SH-SY5Y (cell line): ENCODE data around the gene TCP11.

ENCODE experiments used
- GATA2 ChIP-seq: IDR thresholded peaks from 2 replicates; pipeline ENCODE4 v1.6.1; 2011; ENCODE audit warnings: mild to moderate bottlenecking, low read depth, low read length
- GATA3 ChIP-seq: IDR thresholded peaks from 2 replicates; pipeline ENCODE4 v1.6.1; 2011; ENCODE audit warnings: low read depth, mild to moderate bottlenecking, low read length, moderate library complexity

TCP11 gene

GRCh38 chr6:35178012-35178411 is 36.9 kb upstream of the TCP11 start:
- TF ChIP-seq GATA3 (no peak), GATA2 (no peak)

GRCh38 chr6:35177596-35177995 is 36.5 kb upstream of the TCP11 start:
- TF ChIP-seq GATA2 (no peak), GATA3 (no peak)

- no peak for TF ChIP-seq GATA2
- TF ChIP-seq GATA3 = no peak
Measured at GRCh38 chr6:35177157-35177556, 36.0 kb upstream of the TCP11 start.

DNA sequence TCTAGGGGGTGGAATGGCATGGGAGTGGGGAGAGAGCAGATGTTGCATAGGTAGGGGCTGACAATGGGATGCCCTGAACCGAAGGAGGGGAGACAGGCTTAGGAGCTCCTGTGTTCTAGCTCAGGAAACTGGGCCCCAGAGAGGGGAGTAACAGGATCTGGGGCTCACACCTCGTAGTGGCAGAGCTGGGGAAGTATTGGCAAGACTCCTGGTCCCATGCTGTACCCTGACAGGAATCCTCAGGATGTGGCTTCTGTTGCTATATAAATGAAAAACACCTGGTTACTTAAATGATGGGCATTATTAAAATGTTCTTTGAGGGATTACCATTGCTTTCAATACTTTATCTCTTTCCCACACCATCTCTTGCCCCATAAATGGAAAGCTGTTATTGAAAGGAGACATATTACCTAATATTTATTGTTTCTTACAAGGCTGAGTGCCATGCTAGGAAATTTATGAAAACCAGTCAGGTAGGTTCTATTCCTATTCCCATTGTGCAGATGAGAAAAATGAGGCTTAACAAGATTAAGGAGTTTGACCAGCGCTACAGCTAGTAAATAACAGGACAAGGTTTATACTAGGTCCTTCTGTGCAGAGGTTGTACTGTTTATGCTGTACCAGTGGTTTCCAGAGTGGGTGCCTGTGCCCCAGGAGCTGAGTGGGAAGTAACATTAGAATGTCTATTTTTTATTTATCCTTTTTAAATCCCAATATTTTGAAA is 35.3 kb upstream of the TCP11 start:
- no peak for TF ChIP-seq GATA3
- no peak for TF ChIP-seq GATA2

GRCh38 chr6:35174501-35174900 is 33.4 kb upstream of the TCP11 start:
- TF ChIP-seq GATA2 = no peak
- no peak for TF ChIP-seq GATA3

DNA sequence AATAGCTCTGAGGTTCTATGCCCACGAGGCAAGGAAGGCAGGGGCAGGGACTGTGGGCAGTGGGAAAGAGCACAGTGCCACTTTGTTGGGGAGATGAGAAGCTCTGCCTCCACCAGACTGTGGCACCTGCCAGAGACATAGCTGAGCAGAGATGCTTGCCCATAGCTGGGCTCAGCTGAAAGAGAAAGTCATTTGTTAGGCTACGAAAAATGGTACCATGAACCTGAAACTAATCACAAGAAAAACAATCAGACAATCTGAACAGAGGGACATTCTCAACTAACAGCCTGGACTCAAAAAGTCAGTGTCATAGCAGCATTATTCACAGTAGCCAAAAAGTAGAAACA is 32.9 kb upstream of the TCP11 start:
- TF ChIP-seq GATA3 = no peak
- TF ChIP-seq GATA2 = no peak

GRCh38 chr6:35173427-35174087 is 32.4 kb upstream of the TCP11 start:
- TF ChIP-seq GATA3 (no peak), GATA2 (no peak)

DNA sequence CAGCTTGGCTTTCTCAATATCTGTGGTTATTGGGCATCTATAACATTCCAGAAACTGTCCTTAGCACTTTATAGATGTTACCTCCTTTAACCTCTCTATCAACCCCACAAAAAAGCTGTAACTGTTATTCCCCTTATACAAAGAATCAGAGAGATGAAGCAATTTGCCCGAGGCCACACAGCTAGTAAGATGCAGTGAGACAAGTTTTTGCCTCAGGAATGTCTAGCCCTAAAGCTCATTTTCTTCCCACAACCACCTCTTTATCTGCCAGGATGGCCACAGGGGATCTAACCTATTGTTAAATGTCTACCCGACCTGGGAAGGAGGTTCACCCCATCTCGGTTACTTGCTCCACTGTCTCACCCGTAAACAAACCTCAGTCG is 31.9 kb upstream of the TCP11 start:
- TF ChIP-seq GATA2 (no peak), GATA3 (no peak)

- TF ChIP-seq GATA3 (no peak), GATA2 (no peak)
Measured at GRCh38 chr6:35170891-35171290, 29.8 kb upstream of the TCP11 start.

GRCh38 chr6:35170166-35170565 is 29.0 kb upstream of the TCP11 start:
- TF ChIP-seq GATA3 (no peak), GATA2 (no peak)

GRCh38 chr6:35168461-35168861 is 27.3 kb upstream of the TCP11 start:
- no peak for TF ChIP-seq GATA3
- no peak for TF ChIP-seq GATA2

- TF ChIP-seq GATA3 = no peak
- no peak for TF ChIP-seq GATA2
Measured at GRCh38 chr6:35167505-35167904, 26.4 kb upstream of the TCP11 start.

DNA sequence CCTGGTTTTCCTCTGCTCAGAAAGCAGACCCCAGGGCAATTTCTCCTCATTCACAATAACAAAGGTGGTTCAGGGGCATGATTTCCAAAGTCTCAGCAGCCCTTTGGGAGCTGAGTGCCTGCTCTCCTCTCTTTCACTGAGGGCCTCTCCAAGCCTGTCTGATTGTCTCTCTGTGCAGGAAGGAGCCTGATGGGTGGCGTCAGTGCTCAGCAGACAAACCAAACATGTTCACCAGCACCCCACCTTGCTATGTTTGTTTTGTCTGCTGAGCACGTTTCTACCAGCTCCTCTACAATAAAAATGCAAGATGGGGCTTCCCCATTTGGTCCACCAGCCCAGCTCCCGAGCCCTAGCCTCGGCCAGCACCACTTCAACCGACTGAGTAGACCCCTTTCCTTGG is 25.4 kb upstream of the TCP11 start:
- TF ChIP-seq GATA3 (no peak), GATA2 (no peak)

GRCh38 chr6:35166116-35166515 is 25.0 kb upstream of the TCP11 start:
- TF ChIP-seq GATA3 (no peak), GATA2 (no peak)

DNA sequence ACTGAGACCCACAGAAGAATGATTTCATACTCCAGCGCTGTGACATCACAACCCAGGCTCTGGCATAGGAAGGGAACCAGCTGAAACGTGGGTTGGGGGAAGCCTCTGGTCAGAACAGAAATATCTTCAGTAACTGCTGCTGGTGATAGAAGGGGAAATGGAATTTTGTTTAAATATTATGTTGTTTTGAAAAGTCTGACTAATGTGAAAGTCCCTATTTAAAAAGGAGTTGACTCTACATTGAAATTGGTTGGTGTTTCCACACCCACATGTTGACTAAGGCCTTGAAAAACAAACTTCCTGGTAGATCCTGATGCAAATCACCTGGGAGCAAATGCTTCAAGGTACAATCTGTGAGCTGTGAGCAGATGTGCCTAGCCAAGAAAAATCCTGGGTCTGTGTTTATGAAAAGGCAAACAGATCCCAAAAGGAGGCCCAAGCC is 24.5 kb upstream of the TCP11 start:
- TF ChIP-seq GATA3 (no peak), GATA2 (no peak)

- no peak for TF ChIP-seq GATA3
- no peak for TF ChIP-seq GATA2
Measured at GRCh38 chr6:35164868-35165267, 23.7 kb upstream of the TCP11 start.

DNA sequence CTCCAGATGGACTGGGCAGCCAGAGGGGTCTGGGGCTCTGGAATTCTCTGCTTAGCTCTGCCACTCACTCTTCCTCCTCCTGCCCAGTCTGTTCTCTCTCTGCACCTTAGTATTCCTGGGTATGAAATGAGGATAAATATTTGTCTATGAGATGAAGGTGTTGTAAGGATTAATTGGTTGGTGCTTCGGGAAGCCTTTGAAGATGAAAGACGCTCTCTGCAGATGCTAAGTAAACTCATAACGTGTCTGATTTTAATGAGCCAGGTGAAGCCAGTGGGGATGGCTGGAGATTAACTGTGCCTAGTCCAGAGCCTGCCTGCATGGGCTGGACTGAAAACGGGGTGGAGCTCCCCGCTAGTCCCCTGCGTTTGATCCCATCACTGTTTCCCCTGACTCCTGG is 23.1 kb upstream of the TCP11 start:
- TF ChIP-seq GATA3 = no peak
- TF ChIP-seq GATA2 = no peak

GRCh38 chr6:35163836-35164235 is 22.7 kb upstream of the TCP11 start:
- TF ChIP-seq GATA3 (no peak), GATA2 (no peak)
